H9 (cell line): ENCODE data around the gene CIDEC. TPM values are rescaled to one million over a fixed set of nuclear protein-coding genes. Genes with fewer than 3 reads are reported as not detected.

Experiments
- DNase-seq: peaks from one replicate; pipeline ENCODE4 v3.0.0-alpha.2; 2017
- H2AFZ ChIP-seq: one replicate; pipeline ENCODE4 v1.6.1; 2013; ENCODE audit warnings: mild to moderate bottlenecking, low read length, control low read depth, moderate library complexity
- H2AK5ac ChIP-seq: 2 replicates; pipeline ENCODE4 v1.6.1; 2013; ENCODE audit warnings: low read length, control low read depth, mixed read lengths; ENCODE audit not compliant: insufficient read length
- H2BK120ac ChIP-seq: one replicate; pipeline ENCODE4 v1.6.1; 2013; ENCODE audit warnings: low read depth, mild to moderate bottlenecking, low read length, control low read depth, inconsistent platforms; ENCODE audit not compliant: poor library complexity, severe bottlenecking
- H2BK12ac ChIP-seq: 2 replicates; pipeline ENCODE4 v1.6.1; 2013; ENCODE audit warnings: low read length, control low read depth, mixed read lengths, low read depth; ENCODE audit not compliant: insufficient read length
- H2BK15ac ChIP-seq: 2 replicates; pipeline ENCODE4 v1.6.1; 2013; ENCODE audit warnings: low read depth, low read length, control low read depth
- H2BK20ac ChIP-seq: one replicate; pipeline ENCODE4 v1.6.1; 2013; ENCODE audit warnings: low read depth, mild to moderate bottlenecking, low read length, control low read depth, inconsistent platforms; ENCODE audit not compliant: poor library complexity, severe bottlenecking
- H2BK5ac ChIP-seq: 2 replicates; pipeline ENCODE4 v1.6.1; 2013; ENCODE audit warnings: low read length, control low read depth, mixed read lengths; ENCODE audit not compliant: insufficient read length
- H3K14ac ChIP-seq: 2 replicates; pipeline ENCODE4 v1.6.1; 2013; ENCODE audit warnings: low read length, control low read depth; ENCODE audit not compliant: insufficient read depth
- H3K18ac ChIP-seq: 2 replicates; pipeline ENCODE4 v1.6.1; 2013; ENCODE audit warnings: low read depth, mild to moderate bottlenecking, mixed read lengths, low read length, control low read depth; ENCODE audit not compliant: insufficient read length
- H3K23ac ChIP-seq: 2 replicates; pipeline ENCODE4 v1.6.1; 2013; ENCODE audit warnings: low read length, control low read depth, mixed read lengths, low read depth; ENCODE audit not compliant: insufficient read length
- H3K23me2 ChIP-seq: 2 replicates; pipeline ENCODE4 v1.6.1; 2013; ENCODE audit warnings: low read depth, mild to moderate bottlenecking, mixed read lengths, low read length, control low read depth; ENCODE audit not compliant: insufficient read length, poor library complexity, severe bottlenecking
- H3K27ac ChIP-seq: 2 replicates; pipeline ENCODE4 v1.5.1; 2013; ENCODE audit warnings: low read length, control low read depth, mixed read lengths, low read depth; ENCODE audit not compliant: insufficient read length
- H3K27me3 ChIP-seq: 2 replicates; pipeline ENCODE4 v1.6.1; 2013; ENCODE audit warnings: low read length, control low read depth, inconsistent platforms; ENCODE audit not compliant: insufficient read depth
- H3K4ac ChIP-seq: 2 replicates; pipeline ENCODE4 v1.6.1; 2013; ENCODE audit warnings: low read depth, mild to moderate bottlenecking, control low read depth, inconsistent platforms, low read length, moderate library complexity
- H3K4me1 ChIP-seq: 2 replicates; pipeline ENCODE4 v1.6.1; 2013; ENCODE audit warnings: low read length, control low read depth, inconsistent platforms; ENCODE audit not compliant: insufficient read depth
- H3K4me2 ChIP-seq: 2 replicates; pipeline ENCODE4 v1.6.1; 2013; ENCODE audit warnings: low read length, control low read depth, mixed read lengths; ENCODE audit not compliant: insufficient read length, insufficient read depth
- H3K56ac ChIP-seq: 2 replicates; pipeline ENCODE4 v1.6.1; 2013; ENCODE audit warnings: low read depth, mild to moderate bottlenecking, mixed read lengths, low read length, control low read depth; ENCODE audit not compliant: insufficient read length
- H3K79me1 ChIP-seq: 2 replicates; pipeline ENCODE4 v1.6.1; 2013; ENCODE audit warnings: low read depth, mild to moderate bottlenecking, moderate library complexity, low read length, control low read depth, inconsistent platforms; ENCODE audit not compliant: insufficient read depth, poor library complexity, severe bottlenecking
- H3K79me2 ChIP-seq: 2 replicates; pipeline ENCODE4 v1.6.1; 2013; ENCODE audit warnings: low read length, control low read depth, inconsistent platforms; ENCODE audit not compliant: insufficient read depth
- H3K9ac ChIP-seq: 2 replicates; pipeline ENCODE4 v1.6.1; 2013; ENCODE audit warnings: low read length, control low read depth, mixed read lengths; ENCODE audit not compliant: insufficient read length; ENCODE audit errors: extremely low read depth
- H3K9me3 ChIP-seq: one replicate; pipeline ENCODE4 v1.6.1; 2013; ENCODE audit warnings: low read depth, low read length, inconsistent platforms; ENCODE audit not compliant: control insufficient read depth
- H3T11ph ChIP-seq: one replicate; pipeline ENCODE4 v1.6.1; 2013; ENCODE audit warnings: mild to moderate bottlenecking, low read length, control low read depth, inconsistent platforms
- H4K20me1 ChIP-seq: one replicate; pipeline ENCODE4 v1.6.1; 2013; ENCODE audit not compliant: control insufficient read depth, insufficient read length, insufficient read depth
- H4K5ac ChIP-seq: 2 replicates; pipeline ENCODE4 v1.6.1; 2013; ENCODE audit warnings: low read depth, mild to moderate bottlenecking, mixed read lengths, low read length, control low read depth; ENCODE audit not compliant: insufficient read length
- H4K8ac ChIP-seq: replicated peaks from 2 replicates; pipeline ENCODE4 v1.6.1; 2013; ENCODE audit warnings: low read length, control low read depth, mixed read lengths, low read depth; ENCODE audit not compliant: insufficient read length
- H4K91ac ChIP-seq: 2 replicates; pipeline ENCODE4 v1.6.1; 2013; ENCODE audit warnings: low read depth, mild to moderate bottlenecking, moderate library complexity, mixed read lengths, low read length, control low read depth; ENCODE audit not compliant: insufficient read length
- H3K27ac Mint-ChIP-seq, 3 experiments: 2 replicates in 2 of 3; 3 replicates in 1 of 3; pipeline ENCODE4 v1.8.0; 2020 to 2021; ENCODE audit warnings: mixed read lengths in 3 of 3, mild to moderate bottlenecking in 1 of 3, moderate library complexity in 1 of 3
- H3K27me3 Mint-ChIP-seq: 2 replicates; pipeline ENCODE4 v1.8.0; 2021; ENCODE audit warnings: low read depth, mild to moderate bottlenecking, moderate library complexity, mixed read lengths
- H3K36me3 Mint-ChIP-seq, 3 experiments: 2 replicates in 2 of 3; 3 replicates in 1 of 3; pipeline ENCODE4 v1.8.0; 2020 to 2021; ENCODE audit warnings: low read depth in 3 of 3, mixed read lengths in 3 of 3; ENCODE audit not compliant: insufficient read depth in 1 of 3
- H3K4me1 Mint-ChIP-seq, 2 experiments: 2 replicates each; pipeline ENCODE4 v1.8.0; 2020; ENCODE audit warnings: mixed read lengths in 2 of 2
- H3K4me3 Mint-ChIP-seq, 2 experiments: 2 replicates in 1 of 2; 3 replicates in 1 of 2; pipeline ENCODE4 v1.8.0; 2020 to 2021; ENCODE audit warnings: mild to moderate bottlenecking in 2 of 2, mixed read lengths in 2 of 2, moderate library complexity in 1 of 2
- H3K9me3 Mint-ChIP-seq, 2 experiments: 2 replicates in 1 of 2; 3 replicates in 1 of 2; pipeline ENCODE4 v1.8.0; 2020; ENCODE audit warnings: mild to moderate bottlenecking in 2 of 2, mixed read lengths in 2 of 2, moderate library complexity in 1 of 2
- CTCF ChIP-seq: fragments of 200-600 bp; sonication (generic); conservative IDR thresholded peaks from 3 replicates; pipeline ENCODE4 v1.8.0; 2021; ENCODE audit warnings: antibody characterized with exemption, mild to moderate bottlenecking
- WGBS: extraction: QIAGEN DNeasy Blood & Tissue Kit; methylation state at CpG from one replicate; pipeline ENCODE4 v1.1.7; 2013; ENCODE audit warnings: missing lambda C conversion rate, low lambda C conversion rate, mixed read lengths; ENCODE audit not compliant: insufficient read length; ENCODE audit errors: extremely low coverage; 5-methylcytosine and 5-hydroxymethylcytosine counted together
- total RNA-seq: library from RNA; stranded (reverse); gene quantifications from 2 replicates; pipeline ENCODE4 v1.2.1, GENCODE V29; 2021

CIDEC gene
- total RNA-seq, 1 experiment from 2014 or later = not detected

GRCh38 chr3:9843715-9844438, 36.2 kb downstream of the CIDEC start, which contains the start of gene RPUSD3:
RPUSD3 (minus strand) TSS chr3:9844008; CDS start chr3:9843990, 18 bp downstream.
- Histone ChIP-seq H2BK20ac (no peak within 1 kb of the TSS), H3T11ph (no peak within 1 kb of the TSS), H3K14ac (no peak within 1 kb of the TSS), H2AFZ (no peak within 1 kb of the TSS), H4K8ac (no peak within 1 kb of the TSS), H3K79me1 (no peaks in the 10 kb centered on the region), H3K23me2 (peaks cover 5% of the 10 kb centered on the region), H3K4ac (no peak within 1 kb of the TSS), H4K5ac (no peak within 1 kb of the TSS), H2BK12ac (no peak within 1 kb of the TSS), H2AK5ac (no peak within 1 kb of the TSS), H3K27me3 (no peaks in the 10 kb centered on the region; the same call in 1 of the 2 replicates), H3K23ac (no peak within 1 kb of the TSS), H3K27ac (no peak within 1 kb of the TSS), H2BK120ac (no peak within 1 kb of the TSS), H3K79me2 (no peaks in the 10 kb centered on the region), H3K9ac (peak within 1 kb of the TSS; percentile 25), H4K20me1 (no peaks in the 10 kb centered on the region), H3K4me1 (no peaks in the 10 kb centered on the region), H3K56ac (no peak within 1 kb of the TSS), H3K4me2 (peak within 1 kb of the TSS; percentile 37), H3K9me3 (no peaks in the 10 kb centered on the region), H4K91ac (no peak within 1 kb of the TSS), H3K18ac (peak within 1 kb of the TSS; percentile 62), H2BK5ac (no peak within 1 kb of the TSS), H2BK15ac (no peak within 1 kb of the TSS)
- H3K4me1 Mint-ChIP-seq = peaks cover 6 to 9% of the 10 kb centered on the region in 2 experiments
- peak; percentile 96 for DNase-seq
- whole genome bisulfite sequencing = no CpG with 5 or more reads among the region's 42 CpGs
- H3K9me3 Mint-ChIP-seq = no peaks in the 10 kb centered on the region
- H3K4me3 Mint-ChIP-seq = peak within 1 kb of the TSS; percentile 90 to 96
- TF ChIP-seq CTCF = no peak
- peak within 1 kb of the TSS; percentile 24 to 92 (median 91); a peak in 6 of 7 replicates for H3K27ac Mint-ChIP-seq
- peaks cover 19 to 33% (median 29%) of the 10 kb centered on the region in 3 experiments; a peak in 6 of 7 replicates for H3K36me3 Mint-ChIP-seq
- peaks cover 2% of the 10 kb centered on the region; the same call in 1 of the 2 replicates for H3K27me3 Mint-ChIP-seq
